ENCODE results near the gene CHCHD3. TPM values are rescaled to one million over a fixed set of nuclear protein-coding genes. Genes with fewer than 3 reads are reported as not detected.

The CHCHD3 gene
- total RNA-seq, 1 donor from 2014 or later: 50.6 TPM

DNA sequence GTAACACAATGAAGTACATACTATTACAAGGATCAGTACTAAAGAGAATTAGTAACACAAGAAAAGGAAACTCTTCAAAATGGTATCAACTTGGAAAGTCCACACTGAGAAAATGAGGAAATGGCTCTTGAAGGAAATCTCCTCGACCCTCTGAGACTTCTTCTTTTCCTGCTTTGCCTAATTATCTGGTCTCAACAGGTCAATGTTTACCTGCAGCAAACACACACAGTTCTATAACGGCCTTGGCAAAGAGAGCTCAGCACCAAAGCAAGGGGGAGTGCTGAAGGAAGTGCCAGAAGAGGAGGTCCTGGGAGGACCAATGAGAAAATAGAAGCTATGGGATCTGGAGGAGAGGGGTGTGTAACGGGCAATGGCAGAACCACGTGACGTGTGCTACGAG, 21.9 kb downstream of the CHCHD3 start:
- H3K36me3 ChIP-seq: no peaks in the 10 kb centered on the region
- TF ChIP-seq, protein P1, sequence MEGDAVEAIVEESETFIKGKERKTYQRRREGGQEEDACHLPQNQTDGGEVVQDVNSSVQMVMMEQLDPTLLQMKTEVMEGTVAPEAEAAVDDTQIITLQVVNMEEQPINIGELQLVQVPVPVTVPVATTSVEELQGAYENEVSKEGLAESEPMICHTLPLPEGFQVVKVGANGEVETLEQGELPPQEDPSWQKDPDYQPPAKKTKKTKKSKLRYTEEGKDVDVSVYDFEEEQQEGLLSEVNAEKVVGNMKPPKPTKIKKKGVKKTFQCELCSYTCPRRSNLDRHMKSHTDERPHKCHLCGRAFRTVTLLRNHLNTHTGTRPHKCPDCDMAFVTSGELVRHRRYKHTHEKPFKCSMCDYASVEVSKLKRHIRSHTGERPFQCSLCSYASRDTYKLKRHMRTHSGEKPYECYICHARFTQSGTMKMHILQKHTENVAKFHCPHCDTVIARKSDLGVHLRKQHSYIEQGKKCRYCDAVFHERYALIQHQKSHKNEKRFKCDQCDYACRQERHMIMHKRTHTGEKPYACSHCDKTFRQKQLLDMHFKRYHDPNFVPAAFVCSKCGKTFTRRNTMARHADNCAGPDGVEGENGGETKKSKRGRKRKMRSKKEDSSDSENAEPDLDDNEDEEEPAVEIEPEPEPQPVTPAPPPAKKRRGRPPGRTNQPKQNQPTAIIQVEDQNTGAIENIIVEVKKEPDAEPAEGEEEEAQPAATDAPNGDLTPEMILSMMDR (IDR thresholded peaks at IDR 0.05): no peak
- no peak for TF ChIP-seq POLR2A (IDR thresholded peaks at IDR 0.05)
- TF ChIP-seq POLR2AphosphoS5 (IDR thresholded peaks at IDR 0.05; ENCODE audit: insufficient read depth in 1 of 2, low read depth in 1 of 2): no peak
- no peak for DNase-seq (ENCODE audit: extremely low spot score in 2 of 2)
- intact Hi-C loops (cut with DNase I): no loop called here
- H3K9me3 ChIP-seq: no peaks in the 10 kb centered on the region
- H3K4me1 ChIP-seq: no peaks in the 10 kb centered on the region
- H3K4me3 ChIP-seq: no peak overlapping the region
- no peak overlapping the region for H3K27ac ChIP-seq
- no peaks in the 10 kb centered on the region for H3K27me3 ChIP-seq

- Histone ChIP-seq H3K4me1 (peaks cover 5% of the 10 kb centered on the region), H3K9me3 (no peaks in the 10 kb centered on the region), H3K4me3 (no peak overlapping the region), H3K27me3 (no peaks in the 10 kb centered on the region), H3K36me3 (no peaks in the 10 kb centered on the region), H3K27ac (no peak overlapping the region)
- TF ChIP-seq POLR2AphosphoS5 (IDR thresholded peaks at IDR 0.05; ENCODE audit: insufficient read depth in 1 of 2, low read depth in 1 of 2) (no peak), POLR2A (IDR thresholded peaks at IDR 0.05) (no peak)
- TF ChIP-seq, protein P1 (IDR thresholded peaks at IDR 0.05): no peak
- intact Hi-C loops (cut with DNase I): no loop called here
- DNase-seq (ENCODE audit: extremely low spot score in 2 of 2): no peak
These were observed 22.6 kb downstream of the CHCHD3 start for GRCh38 chr7:133059263-133059662.

DNA sequence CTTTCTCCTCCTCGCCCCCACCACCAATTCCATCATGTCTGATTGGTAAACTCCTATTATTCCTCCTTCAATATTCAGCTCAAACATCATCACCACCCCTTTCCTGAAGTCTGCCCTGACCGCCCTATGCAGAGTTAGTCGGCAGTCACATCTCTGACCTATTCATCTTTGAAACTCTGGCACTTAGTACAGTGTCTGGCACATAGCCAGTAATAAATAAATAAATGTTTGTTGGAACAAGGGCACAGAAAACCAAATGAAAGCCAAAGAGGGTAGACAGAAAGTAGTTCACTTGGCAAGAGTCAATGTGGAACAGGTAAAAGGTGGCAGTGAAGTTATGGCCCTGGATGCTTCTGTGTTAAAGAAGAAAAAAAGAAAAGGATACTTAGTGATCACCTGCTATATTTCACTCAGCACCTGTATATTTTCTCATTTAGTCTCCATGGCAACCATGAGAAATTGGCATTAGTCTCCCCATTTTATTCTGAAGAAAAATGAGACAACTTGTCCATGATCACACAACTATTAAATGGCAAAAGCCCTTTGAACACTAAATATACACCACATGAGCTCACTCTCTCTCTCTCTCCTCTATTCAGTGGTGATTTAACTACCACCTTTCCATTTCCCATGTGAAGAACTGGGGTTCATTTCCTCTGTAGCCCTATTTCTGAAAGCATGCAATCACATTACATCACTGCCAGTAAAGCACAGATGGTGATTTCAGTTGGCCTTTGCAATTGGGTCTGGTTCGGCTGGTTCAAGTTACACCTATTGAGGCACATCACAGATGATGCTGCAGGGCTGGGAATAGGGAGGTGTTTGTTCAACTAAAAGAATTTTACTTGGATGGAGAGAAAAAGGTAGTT, 25.3 kb downstream of the CHCHD3 start:
- no peak overlapping the region for H3K27ac ChIP-seq
- DNase-seq (ENCODE audit: extremely low spot score in 2 of 2): no peak
- H3K36me3 ChIP-seq: no peaks in the 10 kb centered on the region
- no peak overlapping the region for H3K4me3 ChIP-seq
- H3K4me1 ChIP-seq: peaks cover 28% of the 10 kb centered on the region
- no peaks in the 10 kb centered on the region for H3K27me3 ChIP-seq
- intact Hi-C loops (cut with DNase I): no loop called here
- TF ChIP-seq POLR2A (IDR thresholded peaks at IDR 0.05) (no peak), POLR2AphosphoS5 (IDR thresholded peaks at IDR 0.05; ENCODE audit: insufficient read depth in 1 of 2, low read depth in 1 of 2) (no peak)
- TF ChIP-seq, protein P1 (IDR thresholded peaks at IDR 0.05): no peak
- H3K9me3 ChIP-seq: no peaks in the 10 kb centered on the region

- no peak for TF ChIP-seq POLR2A (IDR thresholded peaks at IDR 0.05)
- TF ChIP-seq POLR2AphosphoS5 (IDR thresholded peaks at IDR 0.05; ENCODE audit: insufficient read depth in 1 of 2, low read depth in 1 of 2): no peak
- TF ChIP-seq, protein P1 (IDR thresholded peaks at IDR 0.05): no peak
- DNase-seq (ENCODE audit: extremely low spot score in 2 of 2): no peak
- Histone ChIP-seq H3K4me3 (no peak overlapping the region), H3K27ac (peak overlapping the region; percentile 74), H3K4me1 (peaks cover 39% of the 10 kb centered on the region), H3K36me3 (no peaks in the 10 kb centered on the region), H3K27me3 (no peaks in the 10 kb centered on the region), H3K9me3 (no peaks in the 10 kb centered on the region)
- intact Hi-C loops (cut with DNase I): no loop called here
These were observed 27.6 kb downstream of the CHCHD3 start for GRCh38 chr7:133054162-133054840.

All from vagina (tissue), 2 donors.